Vagina (tissue), 2 donors: Measurements from ENCODE around the gene GHR. TPM values are rescaled to one million over a fixed set of nuclear protein-coding genes. Genes with fewer than 3 reads are reported as not detected.

Source experiments
- DNase-seq, 2 donors: peaks; one replicate each; pipeline ENCODE4 v3.0.0-alpha.2; 2017; ENCODE audit errors: extremely low spot score in 2 of 2
- H3K27ac ChIP-seq: fragments of 200-600 bp; sonication (generic); one replicate; pipeline ENCODE4 v1.5.1; 2019
- H3K27me3 ChIP-seq: fragments of 200-600 bp; sonication (generic); one replicate; pipeline ENCODE4 v1.5.1; 2019
- H3K36me3 ChIP-seq, 2 donors: fragments of 200-600 bp; sonication (generic); one replicate each; pipeline ENCODE4 v1.5.1; 2017 to 2019
- H3K4me1 ChIP-seq: fragments of 200-600 bp; sonication (generic); one replicate; pipeline ENCODE4 v1.5.1; 2019
- H3K4me3 ChIP-seq, 2 donors: fragments of 200-600 bp; sonication (generic); 1 replicate in 1 of 2; 2 replicates in 1 of 2; pipeline ENCODE4 v1.5.1; 2016 to 2019
- H3K9me3 ChIP-seq: fragments of 200-600 bp; sonication (generic); one replicate; pipeline ENCODE4 v1.5.1; 2019
- POLR2A ChIP-seq, 2 donors: fragments of 450-650 bp; IDR thresholded peaks; one replicate each; pipeline ENCODE4 v1.6.1; 2017; ENCODE audit warnings: antibody characterized with exemption in 2 of 2, mild to moderate bottlenecking in 2 of 2, moderate library complexity in 2 of 2
- POLR2AphosphoS5 ChIP-seq, 2 donors: sonication (generic); formaldehyde crosslinking; IDR thresholded peaks; one replicate each; pipeline ENCODE4 v1.9.0; 2017; ENCODE audit warnings: antibody characterized with exemption in 2 of 2, mild to moderate bottlenecking in 2 of 2, low read depth in 1 of 2; ENCODE audit not compliant: insufficient read depth in 1 of 2
- intact Hi-C: fragments of 100-400 bp; cut with DNase I; formaldehyde crosslinking; loops from one replicate; pipeline ENCODE4 v1.15.1; 2023
- total RNA-seq: library from RNA; depleted of rRNA; stranded (reverse); fragments of >200 nt; gene quantifications from one replicate; pipeline ENCODE4 v1.2.3, GENCODE V29; 2016
- TF ChIP-seq, protein P1 (sequence below), 3 experiments: fragments of 450-650 bp in 2 of 3; fragments of 200-600 bp in 1 of 3; sonication (generic) in 1 of 3; IDR thresholded peaks; one replicate each; pipeline ENCODE4 v1.5.1; 2017 to 2019; ENCODE audit warnings: antibody characterized with exemption in 3 of 3, mild to moderate bottlenecking in 2 of 3, moderate library complexity in 2 of 3

Gene GHR
- total RNA-seq, 1 donor from 2014 or later = 16.7 TPM

DNA sequence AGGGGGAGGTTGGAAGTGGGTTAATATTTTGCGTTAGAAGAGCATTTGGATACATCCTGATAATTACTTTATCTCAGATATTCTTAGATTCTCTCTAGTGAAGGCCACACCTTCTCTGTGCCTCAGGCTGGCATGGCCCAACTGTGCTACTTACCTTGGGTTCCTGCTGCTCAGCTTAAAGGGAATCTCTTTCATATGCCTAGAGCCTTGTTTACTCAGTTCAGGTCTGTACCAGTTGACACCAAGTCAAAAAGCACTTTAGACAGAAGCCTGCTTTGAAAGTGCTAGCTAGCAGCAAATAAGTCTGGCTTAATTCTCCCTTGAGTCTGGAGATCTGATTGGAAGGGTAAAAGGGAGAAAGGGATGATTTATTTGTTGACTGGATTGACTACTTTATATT, 74.8 kb downstream of the GHR start:
- Histone ChIP-seq H3K4me3 (no peak overlapping the region), H3K36me3 (no peaks in the 10 kb centered on the region), H3K4me1 (peaks cover 45% of the 10 kb centered on the region), H3K27ac (no peak overlapping the region), H3K9me3 (no peaks in the 10 kb centered on the region), H3K27me3 (no peaks in the 10 kb centered on the region)
- TF ChIP-seq, protein P1, sequence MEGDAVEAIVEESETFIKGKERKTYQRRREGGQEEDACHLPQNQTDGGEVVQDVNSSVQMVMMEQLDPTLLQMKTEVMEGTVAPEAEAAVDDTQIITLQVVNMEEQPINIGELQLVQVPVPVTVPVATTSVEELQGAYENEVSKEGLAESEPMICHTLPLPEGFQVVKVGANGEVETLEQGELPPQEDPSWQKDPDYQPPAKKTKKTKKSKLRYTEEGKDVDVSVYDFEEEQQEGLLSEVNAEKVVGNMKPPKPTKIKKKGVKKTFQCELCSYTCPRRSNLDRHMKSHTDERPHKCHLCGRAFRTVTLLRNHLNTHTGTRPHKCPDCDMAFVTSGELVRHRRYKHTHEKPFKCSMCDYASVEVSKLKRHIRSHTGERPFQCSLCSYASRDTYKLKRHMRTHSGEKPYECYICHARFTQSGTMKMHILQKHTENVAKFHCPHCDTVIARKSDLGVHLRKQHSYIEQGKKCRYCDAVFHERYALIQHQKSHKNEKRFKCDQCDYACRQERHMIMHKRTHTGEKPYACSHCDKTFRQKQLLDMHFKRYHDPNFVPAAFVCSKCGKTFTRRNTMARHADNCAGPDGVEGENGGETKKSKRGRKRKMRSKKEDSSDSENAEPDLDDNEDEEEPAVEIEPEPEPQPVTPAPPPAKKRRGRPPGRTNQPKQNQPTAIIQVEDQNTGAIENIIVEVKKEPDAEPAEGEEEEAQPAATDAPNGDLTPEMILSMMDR (IDR thresholded peaks at IDR 0.05) = no peak
- intact Hi-C loops = no loop called here
- DNase-seq = no peak

DNA sequence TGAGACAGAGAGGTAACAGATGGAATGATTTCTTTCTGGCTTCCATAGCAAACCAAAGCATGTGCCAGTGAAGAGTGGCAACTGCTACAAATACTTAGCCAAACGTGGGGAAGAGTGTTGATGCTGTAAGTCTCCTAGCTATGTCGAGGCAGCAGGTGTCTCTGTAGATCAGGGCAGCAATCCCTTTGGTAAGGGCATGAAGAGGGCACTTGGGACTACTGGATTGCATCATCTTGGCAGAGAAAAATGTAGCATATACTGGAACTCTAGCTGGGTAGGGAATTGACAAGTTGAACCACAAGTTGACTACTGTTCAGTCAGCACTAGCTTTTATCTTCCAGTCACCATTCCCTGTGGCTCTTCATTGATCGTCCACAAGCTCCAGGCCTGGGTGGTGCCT, 75.8 kb downstream of the GHR start:
- intact Hi-C loops = no loop called here
- no peaks in the 10 kb centered on the region for H3K27me3 ChIP-seq
- no peak for DNase-seq
- TF ChIP-seq POLR2A (IDR thresholded peaks at IDR 0.05) (no peak), POLR2AphosphoS5 (IDR thresholded peaks at IDR 0.05; ENCODE audit: insufficient read depth in 1 of 2, low read depth in 1 of 2) (no peak)
- TF ChIP-seq, protein P1 (IDR thresholded peaks at IDR 0.05) = no peak
- no peak overlapping the region for H3K4me3 ChIP-seq
- H3K4me1 ChIP-seq = peaks cover 45% of the 10 kb centered on the region
- no peaks in the 10 kb centered on the region for H3K36me3 ChIP-seq
- no peak overlapping the region for H3K27ac ChIP-seq
- H3K9me3 ChIP-seq = no peaks in the 10 kb centered on the region

DNA sequence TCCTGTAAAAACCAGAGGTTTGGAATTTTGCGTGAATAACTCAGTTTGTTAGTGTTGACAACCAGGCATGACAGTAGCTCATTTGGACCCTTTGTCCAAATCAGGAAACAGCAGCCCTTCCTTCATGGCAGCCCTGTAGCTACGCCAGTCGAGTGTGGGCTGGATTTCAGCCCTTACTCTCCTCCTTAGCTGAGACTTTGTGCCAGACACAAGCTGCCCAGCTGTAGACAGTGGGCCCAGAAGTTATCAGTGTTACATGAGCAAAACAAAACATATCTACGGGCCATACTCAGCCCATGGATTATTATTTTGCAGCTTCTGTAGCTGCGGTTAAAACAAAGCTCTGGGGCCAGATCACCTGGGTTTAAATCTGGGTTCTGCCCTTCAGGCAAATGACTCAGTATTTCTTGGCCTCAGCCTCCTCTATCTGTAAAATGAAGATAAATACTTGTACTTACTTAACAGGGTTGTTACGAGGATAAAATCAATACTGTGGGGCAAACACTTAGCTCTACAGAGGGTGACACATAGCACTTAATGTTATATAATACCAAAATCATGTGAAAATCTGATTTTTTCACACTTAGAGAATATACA, 76.9 kb downstream of the GHR start:
- DNase-seq = no peak
- TF ChIP-seq POLR2AphosphoS5 (IDR thresholded peaks at IDR 0.05; ENCODE audit: insufficient read depth in 1 of 2, low read depth in 1 of 2) = no peak
- TF ChIP-seq POLR2A (IDR thresholded peaks at IDR 0.05) = no peak
- TF ChIP-seq, protein P1 (IDR thresholded peaks at IDR 0.05) = no peak
- Histone ChIP-seq H3K27ac (no peak overlapping the region), H3K9me3 (no peaks in the 10 kb centered on the region), H3K4me3 (no peak overlapping the region), H3K4me1 (peaks cover 45% of the 10 kb centered on the region), H3K36me3 (no peaks in the 10 kb centered on the region), H3K27me3 (no peaks in the 10 kb centered on the region)
- intact Hi-C loops = no loop called here

DNA sequence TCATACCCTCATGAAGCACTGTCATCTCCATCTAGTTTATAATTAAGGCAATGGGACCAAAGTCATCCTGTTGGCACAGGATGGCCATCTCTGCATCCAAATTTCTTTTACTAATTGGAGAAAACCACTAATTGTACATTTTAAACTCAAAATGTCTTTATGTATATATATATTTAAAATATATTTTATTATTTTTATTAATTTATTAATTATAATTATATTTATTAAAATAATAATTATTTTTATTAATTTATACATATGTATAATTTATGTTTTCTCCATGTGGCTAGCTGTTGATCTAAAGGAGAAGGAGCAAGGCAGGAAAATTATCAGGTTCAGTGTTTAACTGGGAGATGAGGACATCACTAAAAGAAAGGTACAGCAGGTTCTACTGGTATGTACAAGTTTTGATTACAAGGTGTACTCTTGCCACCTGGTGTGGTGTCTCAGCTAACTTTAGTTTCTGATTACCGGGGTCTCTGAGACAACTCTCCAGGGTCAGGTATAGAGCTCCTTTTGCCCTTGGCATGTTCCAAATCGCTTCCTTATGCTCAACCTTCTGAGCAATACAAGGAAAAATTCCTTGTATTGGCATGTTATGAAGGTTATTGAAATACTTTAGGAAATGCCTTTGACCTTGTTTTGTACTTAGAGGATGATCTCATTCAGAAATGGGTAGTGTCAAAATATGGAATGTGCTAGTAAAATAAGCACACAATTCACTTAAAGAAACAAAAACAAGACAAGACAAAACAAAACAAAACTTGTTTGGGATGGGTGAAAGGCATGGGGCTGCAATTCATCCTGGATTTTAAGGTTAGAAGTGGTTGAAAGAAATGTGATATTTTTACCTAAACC, 79.6 kb downstream of the GHR start:
- no peak overlapping the region for H3K4me3 ChIP-seq
- intact Hi-C loops = no loop called here
- TF ChIP-seq POLR2A (IDR thresholded peaks at IDR 0.05) = no peak
- TF ChIP-seq POLR2AphosphoS5 (IDR thresholded peaks at IDR 0.05; ENCODE audit: insufficient read depth in 1 of 2, low read depth in 1 of 2) = no peak
- TF ChIP-seq, protein P1 (IDR thresholded peaks at IDR 0.05) = no peak
- H3K9me3 ChIP-seq = no peaks in the 10 kb centered on the region
- H3K27ac ChIP-seq = peak overlapping the region; percentile 28
- H3K36me3 ChIP-seq = no peaks in the 10 kb centered on the region
- H3K27me3 ChIP-seq = no peaks in the 10 kb centered on the region
- no peak for DNase-seq
- H3K4me1 ChIP-seq = peaks cover 38% of the 10 kb centered on the region

DNA sequence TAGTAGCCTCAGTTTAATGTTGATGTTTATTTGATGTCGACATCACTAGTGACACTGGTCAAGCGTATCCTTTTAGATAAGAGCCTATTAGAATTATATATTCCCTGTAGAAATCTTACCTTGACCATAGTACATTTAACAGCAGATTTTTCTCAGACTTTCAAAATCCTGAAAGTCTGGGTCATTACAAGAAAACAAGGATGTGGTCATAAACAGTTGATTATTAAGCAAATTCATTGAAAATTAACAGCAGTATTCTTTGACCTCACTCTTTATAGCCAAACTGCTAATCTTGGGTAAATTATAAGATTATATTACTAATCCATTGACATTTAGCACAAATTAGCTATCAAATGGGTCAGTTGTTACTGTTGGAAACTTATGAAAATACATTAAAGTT, 83.4 kb downstream of the GHR start:
- H3K36me3 ChIP-seq = no peaks in the 10 kb centered on the region
- no peak for DNase-seq
- no peak for TF ChIP-seq POLR2A (IDR thresholded peaks at IDR 0.05)
- no peak for TF ChIP-seq POLR2AphosphoS5 (IDR thresholded peaks at IDR 0.05; ENCODE audit: insufficient read depth in 1 of 2, low read depth in 1 of 2)
- TF ChIP-seq, protein P1 (IDR thresholded peaks at IDR 0.05) = no peak

More for the DNA sequence above, 83.4 kb downstream of the GHR start:
- no peak overlapping the region for H3K4me3 ChIP-seq
- H3K4me1 ChIP-seq = peaks cover 15% of the 10 kb centered on the region
- intact Hi-C loops = no loop called here
- no peaks in the 10 kb centered on the region for H3K27me3 ChIP-seq
- no peaks in the 10 kb centered on the region for H3K9me3 ChIP-seq
- no peak overlapping the region for H3K27ac ChIP-seq
